Keratinocyte (primary cell): Measurements from ENCODE around the gene MLIP.

ENCODE experiments used
- CTCF ChIP-seq, 3 experiments: IDR thresholded peaks in 1 of 3; conservative IDR thresholded peaks in 1 of 3; optimal IDR thresholded peaks in 1 of 3; 2 replicates in 2 of 3; 3 replicates in 1 of 3; pipeline versions ENCODE3 to v1.5.1; 2011; ENCODE audit warnings: low read length in 3 of 3, mild to moderate bottlenecking in 3 of 3, moderate library complexity in 2 of 3, control low read depth in 1 of 3, inconsistent platforms in 1 of 3; ENCODE audit not compliant: insufficient read depth in 2 of 3; ENCODE audit errors: extremely low read depth in 1 of 3
- EZH2 ChIP-seq: IDR thresholded peaks from one replicate; pipeline ENCODE4 v1.6.1; 2012; ENCODE audit warnings: inconsistent platforms, mild to moderate bottlenecking, low read length, moderate library complexity

DNA sequence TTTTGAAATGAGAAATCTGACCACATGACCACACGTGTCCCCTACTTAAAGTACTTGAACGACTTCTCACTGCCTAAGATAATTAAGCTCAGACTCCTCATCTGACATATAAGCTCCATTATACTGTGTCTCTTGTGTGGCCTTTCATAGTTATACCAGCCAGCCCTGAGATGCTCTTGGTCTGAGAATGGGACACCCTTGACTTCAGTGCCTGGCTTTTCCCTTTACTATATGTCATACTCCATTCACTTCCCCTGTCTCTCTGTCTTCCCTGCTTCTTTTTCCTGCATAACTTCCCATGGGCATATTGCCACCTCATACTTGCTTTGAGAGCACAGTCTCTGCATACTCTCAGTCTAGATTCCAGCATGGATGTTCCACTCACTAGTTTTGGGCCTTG, 143.6 kb downstream of the MLIP start:
- no peak for TF ChIP-seq CTCF (optimal IDR thresholded peaks at IDR 0.05 in 1 of 3, IDR thresholded peaks at IDR 0.05 in 1 of 3, conservative IDR thresholded peaks at IDR 0.05 in 1 of 3; ENCODE audit: extremely low read depth in 1 of 3, insufficient read depth in 2 of 3, low read length in 3 of 3)
- no peak for TF ChIP-seq EZH2
